NCI-H69 (cell line): ENCODE data around the gene OR14A2.
"Not testable (repeated sequence)": the region's sequence is repeated elsewhere in the genome, so short reads cannot be mapped to it uniquely, and the experiment has no call there.

Experiments
- DNase-seq: peaks from one replicate; lab custom pipeline; 2025; lab: John Stamatoyannopoulos, UW

The OR14A2 gene

DNA sequence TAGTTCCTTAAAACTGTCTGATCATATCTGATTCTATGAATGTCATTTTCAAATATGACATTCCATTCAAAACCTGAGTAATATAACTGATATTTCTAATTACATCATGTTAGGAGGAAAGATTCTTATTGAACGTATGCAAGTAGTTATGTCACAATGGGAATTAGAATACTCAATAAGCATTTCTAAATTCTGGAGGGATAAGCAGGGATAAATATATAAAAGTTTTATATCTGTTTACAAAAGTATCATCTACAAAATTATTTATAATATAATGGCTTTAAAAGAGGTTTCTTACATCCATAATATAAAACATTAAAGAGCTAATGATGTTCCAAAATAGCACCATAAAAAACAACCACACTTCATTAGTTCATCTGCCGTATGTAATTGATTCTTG lies at the start of gene OR14A2:
Gene OR14A2, minus strand, starts transcription at position 101 of the 400 bp plus-strand sequence.
- DNase-seq = no peak

DNA sequence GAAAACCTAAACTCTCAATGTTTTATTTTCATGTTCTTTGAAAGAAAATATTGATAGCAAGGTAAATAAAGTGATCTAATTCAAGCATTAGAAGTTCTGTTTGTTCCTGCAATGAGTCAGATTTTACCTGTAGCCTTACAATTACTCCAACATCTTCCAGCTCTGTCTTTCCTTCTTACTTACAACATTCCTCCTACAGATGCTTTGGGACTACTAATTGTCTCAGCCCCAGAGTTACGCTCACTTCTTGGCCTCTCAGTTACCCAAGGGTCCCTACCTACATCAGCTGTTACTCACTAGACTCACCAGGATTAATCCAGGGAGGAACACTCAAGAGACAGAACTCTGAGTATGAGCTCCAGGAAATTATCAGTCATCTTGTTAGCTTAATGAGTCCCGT lies 49.6 kb upstream of the OR14A2 start:
- no peak for DNase-seq

DNA sequence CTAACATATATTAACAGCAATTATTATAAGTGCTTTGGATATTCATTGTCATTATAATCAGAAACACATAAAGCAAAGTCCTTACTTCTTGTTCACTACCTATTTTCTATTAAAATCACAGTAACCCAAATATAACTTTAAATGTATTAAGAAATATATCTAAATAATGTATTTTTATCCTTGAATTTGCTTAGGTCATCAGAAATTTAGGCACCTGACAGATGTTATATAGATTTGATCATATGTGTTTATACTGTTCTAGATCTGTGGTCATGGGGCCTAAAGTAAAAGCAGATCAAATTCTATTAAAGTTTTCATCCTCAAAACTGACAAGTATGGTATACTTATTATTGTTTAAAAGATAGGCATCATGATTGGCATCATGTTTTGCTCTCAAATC lies 21.7 kb upstream of the OR14A2 start:
- DNase-seq = no peak

GRCh38 chr1:247760456-247760855 lies 12.5 kb upstream of the OR14A2 start, which contains the start of gene OR1C1:
TSS of gene OR1C1 (minus strand) at chr1:247760556. CDS start at chr1:247758406, 2,150 bp downstream.
- no peak for DNase-seq

- not testable (repeated sequence) for DNase-seq
Measured at GRCh38 chr1:247754311-247754710, 6.4 kb upstream of the OR14A2 start.

- DNase-seq = no peak
Measured at GRCh38 chr1:247749870-247750269, 1.9 kb upstream of the OR14A2 start.

DNA sequence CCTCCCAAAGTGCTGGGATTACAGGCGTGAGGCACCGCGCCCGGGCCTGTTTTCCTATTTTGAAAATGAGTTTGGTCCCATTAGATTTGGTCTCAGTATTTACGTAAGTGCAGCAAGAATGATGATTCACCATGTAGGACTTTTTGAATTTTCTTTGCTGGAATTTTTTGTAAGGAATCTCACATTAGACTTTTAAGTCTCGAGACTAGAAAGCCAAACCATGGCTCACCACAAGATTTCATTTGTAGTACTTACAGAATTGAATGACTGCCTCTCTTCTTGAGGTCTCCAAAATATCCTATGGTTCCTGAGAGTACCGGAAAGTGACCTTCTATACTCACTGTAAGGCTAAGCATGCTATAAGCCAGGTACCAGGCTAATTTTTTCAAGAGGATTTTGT lies 325 bp downstream of the OR14A2 start:
- DNase-seq = no peak

GRCh38 chr1:247746391-247746935 lies 1.5 kb downstream of the OR14A2 start:
- DNase-seq = no peak

DNA sequence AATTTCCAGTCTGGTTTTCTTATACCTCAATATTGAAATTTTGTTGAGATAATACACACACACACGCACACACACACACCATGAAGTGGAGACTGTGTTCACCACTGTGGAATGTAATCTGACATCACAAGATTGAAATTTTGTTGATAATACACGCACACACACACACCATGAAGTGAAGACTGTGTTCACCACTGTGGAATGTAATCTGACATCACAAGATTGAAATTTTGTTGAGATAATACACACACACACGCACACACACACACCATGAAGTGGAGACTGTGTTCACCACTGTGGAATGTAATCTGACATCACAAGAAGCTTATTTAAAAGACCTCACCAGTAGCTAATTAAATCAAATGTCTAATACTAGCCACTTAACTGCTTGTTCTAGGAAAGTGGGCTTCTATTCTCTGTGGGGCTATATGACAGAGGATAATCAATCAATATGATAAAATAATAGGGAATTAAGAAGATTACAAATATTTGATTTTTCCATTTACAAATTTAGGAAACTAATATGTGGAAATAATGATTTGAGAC lies 5.7 kb downstream of the OR14A2 start:
- not testable (repeated sequence) for DNase-seq

GRCh38 chr1:247741756-247742155 lies 6.2 kb downstream of the OR14A2 start:
- no peak for DNase-seq

DNA sequence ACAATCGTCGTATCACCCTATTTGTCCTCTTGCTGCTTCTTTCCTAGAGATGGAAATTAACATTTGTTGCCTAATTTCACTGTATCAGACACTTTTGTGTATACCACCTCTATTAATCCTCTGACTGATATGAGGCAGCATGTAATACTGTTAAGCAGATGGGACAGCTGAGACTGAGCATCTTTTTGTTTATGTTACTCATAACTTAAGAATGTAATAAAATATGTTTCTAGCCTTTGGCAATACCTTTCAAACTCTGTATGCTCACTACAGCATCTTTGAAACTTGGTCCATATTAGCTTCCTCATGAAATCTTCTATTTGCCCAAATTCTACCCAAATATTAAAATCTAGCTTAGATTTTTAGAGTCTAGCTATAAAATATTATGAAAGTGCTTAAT lies 7.2 kb downstream of the OR14A2 start:
- no peak for DNase-seq

DNA sequence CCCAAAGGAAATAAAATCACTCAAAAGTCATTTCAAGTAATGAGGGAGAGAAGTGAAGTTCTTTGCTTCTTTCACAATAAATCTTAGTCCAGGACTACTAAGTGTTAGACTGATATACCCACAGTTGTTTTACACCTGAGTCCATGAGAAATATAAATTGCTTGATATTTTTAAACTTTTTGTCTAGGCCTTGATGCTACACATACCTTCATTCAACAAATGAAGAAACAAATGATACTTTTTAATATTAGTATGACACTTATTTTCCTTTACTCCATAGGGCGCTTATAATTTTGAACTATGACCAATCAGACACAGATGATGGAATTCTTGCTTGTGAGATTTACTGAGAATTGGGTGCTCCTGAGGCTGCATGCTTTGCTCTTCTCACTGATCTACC lies 9.6 kb downstream of the OR14A2 start, which contains the start of gene OR14K1:
Gene OR14K1, plus strand, starts transcription at position 301 of the 400 bp plus-strand sequence. Its CDS starts 0 bp downstream, at position 301.
- no peak for DNase-seq

- DNase-seq = no peak
Measured at GRCh38 chr1:247721222-247721621, 26.7 kb downstream of the OR14A2 start.

- no peak for DNase-seq
Measured at GRCh38 chr1:247716546-247716945, 31.4 kb downstream of the OR14A2 start, which contains the start of gene OR6F1. TSS of gene OR6F1 (minus strand) at chr1:247716646. CDS start at chr1:247712755, 3,891 bp downstream.

- no peak for DNase-seq
Measured at GRCh38 chr1:247713753-247714152, 34.2 kb downstream of the OR14A2 start.

GRCh38 chr1:247710681-247711080 lies 37.3 kb downstream of the OR14A2 start:
- not testable (repeated sequence) for DNase-seq

- no peak for DNase-seq
Measured at GRCh38 chr1:247701338-247701737, 46.6 kb downstream of the OR14A2 start.

GRCh38 chr1:247681288-247681897 lies 66.5 kb downstream of the OR14A2 start:
- peak; percentile 58 for DNase-seq

- no peak for DNase-seq
Measured at GRCh38 chr1:247680171-247680570, 67.8 kb downstream of the OR14A2 start.

DNA sequence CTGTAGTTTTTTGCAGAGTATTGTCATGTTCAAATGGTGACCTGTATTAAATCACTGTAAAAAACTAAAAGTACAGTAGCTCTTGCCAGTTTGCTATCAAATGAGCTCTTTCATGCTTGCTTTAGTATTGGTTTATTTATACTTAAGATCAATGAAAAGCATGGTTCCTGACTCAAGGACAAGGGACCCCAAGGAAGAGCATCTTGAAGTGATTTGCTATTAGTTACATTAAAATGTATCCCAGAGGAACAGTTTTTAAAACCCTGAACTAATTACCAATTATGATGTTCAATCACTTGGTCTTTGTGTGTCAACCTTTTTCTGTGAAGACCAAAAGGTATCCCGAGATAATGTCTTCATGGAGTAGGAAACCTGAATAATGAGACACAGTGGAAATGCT lies 68.3 kb downstream of the OR14A2 start, which contains the start of gene OR13G1:
Gene OR13G1, minus strand, starts transcription at position 101 of the 400 bp plus-strand sequence. CDS start 6,698 bp downstream, outside the sequence.
- no peak for DNase-seq
